ENCODE measurements around the gene CRHR1.

Gene CRHR1

GRCh38 chr17:45768000-45768399 lies 16.1 kb upstream of the CRHR1 start:
- H3K4me3 ChIP-seq (ENCODE audit: low read depth, low read length): no peak overlapping the region
- in situ Hi-C loops (cut with HindIII; ENCODE audit: low sequenced_read_pairs): no loop called here
- DNase-seq (ENCODE audit: low read depth, low spot score): no peak
- TF ChIP-seq CTCF (IDR thresholded peaks at IDR 0.05; ENCODE audit: low read depth, low read length): no peak

- DNase-seq (ENCODE audit: low read depth, low spot score): no peak
- in situ Hi-C loops (cut with HindIII; ENCODE audit: low sequenced_read_pairs): no loop called here
- no peak overlapping the region for H3K4me3 ChIP-seq (ENCODE audit: low read depth, low read length)
- no peak for TF ChIP-seq CTCF (IDR thresholded peaks at IDR 0.05; ENCODE audit: low read depth, low read length)
Observed at GRCh38 chr17:45770632-45771270, 13.4 kb upstream of the CRHR1 start.

GRCh38 chr17:45771271-45771959 lies 12.7 kb upstream of the CRHR1 start:
- no peak overlapping the region for H3K4me3 ChIP-seq (ENCODE audit: low read depth, low read length)
- DNase-seq (ENCODE audit: low read depth, low spot score): no peak
- TF ChIP-seq CTCF (IDR thresholded peaks at IDR 0.05; ENCODE audit: low read depth, low read length): no peak
- in situ Hi-C loops (cut with HindIII; ENCODE audit: low sequenced_read_pairs): no loop called here

- TF ChIP-seq CTCF (IDR thresholded peaks at IDR 0.05; ENCODE audit: low read depth, low read length): no peak
- in situ Hi-C loops (cut with HindIII; ENCODE audit: low sequenced_read_pairs): no loop called here
Observed at GRCh38 chr17:45775148-45775547, 9.0 kb upstream of the CRHR1 start.

GRCh38 chr17:45775576-45776011 lies 8.5 kb upstream of the CRHR1 start:
- no peak overlapping the region for H3K4me3 ChIP-seq (ENCODE audit: low read depth, low read length)
- in situ Hi-C loops (cut with HindIII; ENCODE audit: low sequenced_read_pairs): no loop called here
- no peak for DNase-seq (ENCODE audit: low read depth, low spot score)
- TF ChIP-seq CTCF (IDR thresholded peaks at IDR 0.05; ENCODE audit: low read depth, low read length): no peak

More at GRCh38 chr17:45775148-45775547, 9.0 kb upstream of the CRHR1 start:
- no peak overlapping the region for H3K4me3 ChIP-seq (ENCODE audit: low read depth, low read length)
- DNase-seq (ENCODE audit: low read depth, low spot score): no peak

GRCh38 chr17:45776896-45777295 lies 7.2 kb upstream of the CRHR1 start:
- TF ChIP-seq CTCF (IDR thresholded peaks at IDR 0.05; ENCODE audit: low read depth, low read length): no peak
- in situ Hi-C loops (cut with HindIII; ENCODE audit: low sequenced_read_pairs): no loop called here
- H3K4me3 ChIP-seq (ENCODE audit: low read depth, low read length): no peak overlapping the region
- no peak for DNase-seq (ENCODE audit: low read depth, low spot score)
